GM12873 (cell line): ENCODE measurements around the gene HSD17B11.

Experiments
- CTCF ChIP-seq: IDR thresholded peaks from 2 replicates; pipeline ENCODE4 v1.5.1; 2012; ENCODE audit warnings: low read depth, mild to moderate bottlenecking, moderate library complexity, low read length, control low read depth; ENCODE audit not compliant: insufficient read depth; ENCODE audit errors: missing control alignments

HSD17B11 gene

GRCh38 chr4:87299898-87300297 lies 91.1 kb downstream of the HSD17B11 start:
- no peak for TF ChIP-seq CTCF

GRCh38 chr4:87298362-87298761 lies 92.6 kb downstream of the HSD17B11 start:
- TF ChIP-seq CTCF, result no peak

GRCh38 chr4:87286970-87287369 lies 104.0 kb downstream of the HSD17B11 start:
- TF ChIP-seq CTCF, result no peak
